B cell (primary cell): ENCODE results near the gene PHACTR2. TPM values are rescaled to one million over a fixed set of nuclear protein-coding genes. Genes with fewer than 3 reads are reported as not detected.
"Not testable (repeated sequence)": the region's sequence is repeated elsewhere in the genome, so short reads cannot be mapped to it uniquely, and the experiment has no call there.

Source experiments
- ATAC-seq: fragments of 200-7000 bp; cut with Tn5 transposase; one replicate; pipeline ENCODE4 v1.10.0; 2021; ENCODE audit warnings: low read depth, mild to moderate bottlenecking, moderate number of reproducible peaks, moderate library complexity
- CTCF ChIA-PET: fragments of 350-600 bp; sonication (Branson Sonifier 250); formaldehyde crosslinking; loops from one replicate; lab custom pipeline; 2021; ENCODE audit warnings: antibody characterized with exemption, inconsistent platforms; lab: Charles Lee
- POLR2A ChIA-PET: fragments of 350-600 bp; sonication (Branson Sonifier 250); formaldehyde crosslinking; loops from one replicate; lab custom pipeline; 2021; ENCODE audit warnings: antibody characterized with exemption; lab: Charles Lee
- DNase-seq: peaks from one replicate; pipeline ENCODE4 v3.0.0; 2013
- H2AFZ ChIP-seq: 2 replicates; pipeline ENCODE4 v1.6.1; 2012; ENCODE audit warnings: mild to moderate bottlenecking, low read depth, low read length; ENCODE audit not compliant: insufficient read depth, poor library complexity, severe bottlenecking
- H3K27ac ChIP-seq, 2 donors: 1 replicate in 1 of 2; 2 replicates in 1 of 2; pipeline ENCODE4 v1.5.1; 2012 to 2013; ENCODE audit warnings: low read length in 2 of 2, mild to moderate bottlenecking in 2 of 2, moderate library complexity in 1 of 2
- H3K27me3 ChIP-seq, 4 experiments: fragments of 200-600 bp in 1 of 4; sonication (generic) in 1 of 4; replicated peaks in 1 of 4; 1 replicate in 2 of 4; 2 replicates in 2 of 4; pipeline versions ENCODE4 v1.6.1 to v1.7.0; 2013 to 2016; ENCODE audit warnings: low read length in 3 of 4, mild to moderate bottlenecking in 2 of 4, mixed read lengths in 1 of 4, moderate library complexity in 1 of 4; ENCODE audit not compliant: insufficient read depth in 4 of 4, control insufficient read depth in 3 of 4; ENCODE audit errors: control extremely low read depth in 1 of 4
- H3K36me3 ChIP-seq, 2 experiments: replicated peaks in 1 of 2; 1 replicate in 1 of 2; 2 replicates in 1 of 2; pipeline versions ENCODE4 v1.6.1 to v1.7.1; 2013; ENCODE audit warnings: low read length in 1 of 2; ENCODE audit not compliant: insufficient read depth in 2 of 2, control insufficient read depth in 1 of 2; ENCODE audit errors: control extremely low read depth in 1 of 2, extremely low read depth in 1 of 2
- H3K4me1 ChIP-seq, 2 donors: fragments of 200-600 bp in 1 of 2; sonication (generic) in 1 of 2; 1 replicate in 1 of 2; 2 replicates in 1 of 2; pipeline versions ENCODE4 v1.5.1 to v1.6.1; 2013 to 2017; ENCODE audit warnings: low read length in 2 of 2; ENCODE audit not compliant: control insufficient read depth in 2 of 2, insufficient read depth in 2 of 2
- H3K4me2 ChIP-seq: replicated peaks from 2 replicates; pipeline ENCODE3; 2012; ENCODE audit warnings: mild to moderate bottlenecking, low read depth, low read length; ENCODE audit not compliant: poor library complexity, severe bottlenecking
- H3K4me3 ChIP-seq, 5 experiments: fragments of 200-600 bp in 1 of 5; sonication (generic) in 1 of 5; 1 replicate in 3 of 5; 2 replicates in 2 of 5; pipeline versions ENCODE4 v1.5.1 to v1.7.0; 2011 to 2016; ENCODE audit warnings: low read length in 4 of 5, mild to moderate bottlenecking in 4 of 5, low read depth in 2 of 5, control low read depth in 1 of 5, moderate library complexity in 1 of 5; ENCODE audit not compliant: insufficient read depth in 1 of 5; ENCODE audit errors: control extremely low read depth in 1 of 5, extremely low read depth in 1 of 5
- H3K79me2 ChIP-seq: fragments of 200-600 bp; sonication (generic); one replicate; pipeline ENCODE4 v1.6.0; 2016; ENCODE audit warnings: low read length; ENCODE audit not compliant: control insufficient read depth, insufficient read depth
- H3K9ac ChIP-seq: fragments of 200-600 bp; sonication (generic); 2 replicates; pipeline ENCODE4 v1.6.1; 2017; ENCODE audit warnings: mild to moderate bottlenecking, low read length, moderate library complexity
- H3K9me3 ChIP-seq, 3 donors: one replicate each; pipeline versions ENCODE4 v1.6.1 to v1.7.1; 2013; ENCODE audit warnings: low read length in 2 of 3; ENCODE audit not compliant: control insufficient read depth in 2 of 3, insufficient read depth in 1 of 3; ENCODE audit errors: control extremely low read depth in 1 of 3
- H4K20me1 ChIP-seq: 2 replicates; pipeline ENCODE4 v1.6.0; 2012; ENCODE audit warnings: mild to moderate bottlenecking, low read length; ENCODE audit not compliant: insufficient read depth, control insufficient read depth, poor library complexity, severe bottlenecking
- H3K27ac Mint-ChIP-seq: one replicate; pipeline ENCODE4 v1.8.0; 2021; ENCODE audit warnings: mixed read lengths
- H3K27me3 Mint-ChIP-seq: one replicate; pipeline ENCODE4 v1.8.0; 2021; ENCODE audit warnings: mixed read lengths
- H3K4me1 Mint-ChIP-seq: one replicate; pipeline ENCODE4 v1.8.0; 2021; ENCODE audit warnings: mixed read lengths
- H3K4me3 Mint-ChIP-seq: one replicate; pipeline ENCODE4 v1.8.0; 2021; ENCODE audit warnings: mixed read lengths
- H3K9me3 Mint-ChIP-seq: one replicate; pipeline ENCODE4 v1.8.0; 2022; ENCODE audit warnings: mixed read lengths; ENCODE audit not compliant: insufficient read depth
- CTCF ChIP-seq: fragments of 200-600 bp; IDR thresholded peaks from one replicate; pipeline ENCODE4 v1.8.0; 2022; ENCODE audit warnings: antibody characterized with exemption, mild to moderate bottlenecking
- EZH2 ChIP-seq: IDR thresholded peaks from 2 replicates; pipeline ENCODE4 v1.6.1; 2012; ENCODE audit warnings: borderline replicate concordance, low read depth, mild to moderate bottlenecking, moderate library complexity, low read length; ENCODE audit not compliant: insufficient read depth, poor library complexity, severe bottlenecking
- WGBS: methylation state at CpG from one replicate; pipeline ENCODE4 v1.1.5; 2013; ENCODE audit warnings: missing lambda C conversion rate; ENCODE audit not compliant: insufficient coverage; 5-methylcytosine and 5-hydroxymethylcytosine counted together
- intact Hi-C: fragments of 100-400 bp; cut with micrococcal nuclease; formaldehyde crosslinking; loops from one replicate; pipeline ENCODE4 v1.10.0; 2022
- polyA plus RNA-seq: library from polyadenylated mRNA; depleted of rRNA; stranded (reverse); fragments of >200 nt; gene quantifications from 2 replicates; pipeline ENCODE4 v1.2.3, GENCODE V29; 2012
- total RNA-seq, 2 donors: library from RNA; stranded (reverse); fragments of 120-200 nt in 1 of 2; gene quantifications; 1 replicate in 1 of 2; 2 replicates in 1 of 2; pipeline versions ENCODE4 v1.2.3 to v1.2.4, GENCODE V29; 2013 to 2022

The PHACTR2 gene
- total and polyA plus RNA-seq, 2 donors (not counting 1 experiment from before 2014, with no cell fraction given) = 1.1 to 10.6 TPM

GRCh38 chr6:143734641-143735063, 56.9 kb downstream of the PHACTR2 start:
- H3K79me2 ChIP-seq = no peaks in the 10 kb centered on the region

DNA sequence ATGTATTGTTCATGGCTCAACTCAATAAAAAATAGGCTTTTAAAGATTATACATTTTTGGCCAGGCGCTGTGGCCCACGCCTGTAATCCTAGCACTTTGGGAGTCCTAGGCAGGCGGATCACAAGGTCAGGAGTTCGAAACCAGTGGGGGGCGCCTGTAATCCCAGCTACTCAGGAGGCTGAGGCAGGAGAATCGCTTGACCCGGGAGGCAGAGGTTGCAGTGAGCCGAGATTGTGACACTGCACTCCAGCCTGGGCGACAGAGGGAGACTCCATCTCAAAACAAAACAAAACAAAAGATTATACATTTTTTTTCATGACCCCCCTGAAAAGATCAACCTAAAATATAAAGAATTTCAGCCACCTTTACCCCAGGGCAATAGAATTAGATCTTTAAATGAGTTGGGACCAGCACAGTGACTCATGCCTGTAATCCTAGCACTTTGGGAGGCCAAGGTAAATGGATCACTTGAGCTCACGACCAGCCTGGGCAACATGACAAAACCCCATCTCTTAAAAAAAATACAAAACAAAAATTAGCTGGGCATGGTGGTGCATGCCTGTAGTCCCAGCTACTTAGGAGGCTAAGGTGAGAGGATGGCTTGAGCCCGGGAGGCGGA, 60.4 kb downstream of the PHACTR2 start:
- CTCF ChIA-PET, H3K4me3 Mint-ChIP-seq, H3K27ac Mint-ChIP-seq, POLR2A ChIA-PET, H3K4me2 ChIP-seq, H3K79me2 ChIP-seq, H3K9me3 Mint-ChIP-seq, DNase-seq, H3K4me1 ChIP-seq, H3K4me1 Mint-ChIP-seq, H3K36me3 ChIP-seq, H3K27me3 ChIP-seq, intact Hi-C loops, H2AFZ ChIP-seq, ATAC-seq, H3K9me3 ChIP-seq, H3K27ac ChIP-seq, H3K27me3 Mint-ChIP-seq, H3K9ac ChIP-seq, H4K20me1 ChIP-seq, H3K4me3 ChIP-seq: not testable (repeated sequence)
- WGBS = 96% methylated on average over 9 of the region's 12 CpGs

More at GRCh38 chr6:143734641-143735063, 56.9 kb downstream of the PHACTR2 start:
- Histone ChIP-seq H3K27ac (no peak overlapping the region), H3K4me1 (no peaks in the 10 kb centered on the region), H3K27me3 (no peaks in the 10 kb centered on the region), H2AFZ (no peak overlapping the region), H3K4me2 (no peak overlapping the region), H3K9ac (no peak overlapping the region), H4K20me1 (no peaks in the 10 kb centered on the region), H3K36me3 (no peaks in the 10 kb centered on the region), H3K4me3 (no peak overlapping the region), H3K9me3 (no peaks in the 10 kb centered on the region)
- DNase-seq = no peak
- Mint-ChIP-seq H3K4me1 (peaks cover 6% of the 10 kb centered on the region), H3K27me3 (no peaks in the 10 kb centered on the region), H3K4me3 (no peak overlapping the region), H3K9me3 (no peaks in the 10 kb centered on the region), H3K27ac (no peak overlapping the region)
- POLR2A ChIA-PET = no interaction called here
- CTCF ChIA-PET = no interaction called here
- intact Hi-C loops = no loop called here
- no peak for ATAC-seq
- TF ChIP-seq CTCF (no peak), EZH2 (no peak)
- no CpG with 5 or more reads among the region's 1 CpG for WGBS
